Nephron (organoid): ENCODE results near the gene CAMK2N2.
A peak's percentile ranks its signal among the peaks of the same experiment; 100 is the strongest.

Experiments used
- H3K27ac Mint-ChIP-seq, 3 experiments: 2 replicates each; pipeline ENCODE4 v1.8.0; 2020; ENCODE audit warnings: mixed read lengths in 3 of 3, mild to moderate bottlenecking in 2 of 3, moderate library complexity in 1 of 3
- H3K27me3 Mint-ChIP-seq: 2 replicates; pipeline ENCODE4 v1.8.0; 2021; ENCODE audit warnings: low read depth, mild to moderate bottlenecking, moderate library complexity, mixed read lengths
- H3K36me3 Mint-ChIP-seq: 2 replicates; pipeline ENCODE4 v1.8.0; 2020; ENCODE audit warnings: low read depth, mixed read lengths
- H3K4me1 Mint-ChIP-seq: 2 replicates; pipeline ENCODE4 v1.8.0; 2020; ENCODE audit warnings: mixed read lengths
- H3K4me3 Mint-ChIP-seq, 3 experiments: 2 replicates each; pipeline ENCODE4 v1.8.0; 2020; ENCODE audit warnings: mild to moderate bottlenecking in 3 of 3, mixed read lengths in 3 of 3, moderate library complexity in 2 of 3
- H3K9me3 Mint-ChIP-seq: 2 replicates; pipeline ENCODE4 v1.8.0; 2020; ENCODE audit warnings: mixed read lengths
- TF ChIP-seq, protein P1 (sequence below), 3 experiments: fragments of 200-600 bp; sonication (generic); IDR thresholded peaks; one replicate each; pipeline ENCODE4 v1.5.0; 2021; ENCODE audit warnings: antibody characterized with exemption in 3 of 3; ENCODE audit not compliant: unreplicated experiment in 3 of 3

The CAMK2N2 gene

DNA sequence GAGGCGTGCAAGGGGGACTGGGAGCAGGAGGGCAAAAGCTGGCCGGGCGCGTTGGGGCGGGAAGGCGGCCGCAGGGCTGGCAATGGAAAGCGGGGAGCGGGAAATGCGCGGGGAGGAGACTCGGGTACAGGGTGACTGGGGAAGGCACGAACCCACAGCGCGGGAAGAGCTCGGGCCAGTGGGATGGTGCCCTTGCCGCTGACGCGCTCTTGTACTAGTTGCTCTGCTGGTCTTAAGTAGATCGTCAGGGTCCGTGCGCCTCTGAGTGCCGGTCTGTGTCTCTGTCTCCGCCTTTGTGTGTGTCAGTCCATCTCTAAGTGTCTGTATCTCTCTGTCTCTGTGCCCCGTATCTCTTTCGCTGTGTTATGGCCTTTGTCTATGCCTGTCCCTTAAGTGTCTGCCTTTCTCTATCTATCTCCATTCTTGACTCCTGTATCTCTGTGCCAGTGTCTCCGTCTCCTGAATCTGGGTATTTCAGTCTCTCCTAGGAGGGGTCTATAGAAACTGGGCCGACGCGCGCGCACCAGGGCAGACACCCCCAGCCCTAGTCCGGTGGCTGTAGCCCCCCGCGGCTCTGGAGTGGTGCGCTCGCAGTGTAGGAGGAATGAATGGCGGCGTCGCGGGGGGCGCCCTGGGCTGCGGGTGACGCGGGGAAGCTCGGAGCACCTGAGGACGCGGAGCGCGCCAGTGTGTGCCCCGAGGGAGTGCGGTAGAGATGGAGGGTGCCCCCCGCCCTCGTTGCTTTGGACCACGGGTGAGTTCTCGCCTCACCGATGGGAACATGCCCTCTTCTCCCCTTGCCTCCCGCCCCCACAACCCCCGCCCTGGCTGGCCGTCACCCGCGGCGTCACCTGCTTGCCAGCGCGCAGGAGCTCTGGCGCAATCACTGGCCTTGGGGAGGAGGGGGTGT, 756 bp upstream of the CAMK2N2 start:
- H3K4me1 Mint-ChIP-seq, result peaks cover 10% of the 10 kb centered on the region

DNA sequence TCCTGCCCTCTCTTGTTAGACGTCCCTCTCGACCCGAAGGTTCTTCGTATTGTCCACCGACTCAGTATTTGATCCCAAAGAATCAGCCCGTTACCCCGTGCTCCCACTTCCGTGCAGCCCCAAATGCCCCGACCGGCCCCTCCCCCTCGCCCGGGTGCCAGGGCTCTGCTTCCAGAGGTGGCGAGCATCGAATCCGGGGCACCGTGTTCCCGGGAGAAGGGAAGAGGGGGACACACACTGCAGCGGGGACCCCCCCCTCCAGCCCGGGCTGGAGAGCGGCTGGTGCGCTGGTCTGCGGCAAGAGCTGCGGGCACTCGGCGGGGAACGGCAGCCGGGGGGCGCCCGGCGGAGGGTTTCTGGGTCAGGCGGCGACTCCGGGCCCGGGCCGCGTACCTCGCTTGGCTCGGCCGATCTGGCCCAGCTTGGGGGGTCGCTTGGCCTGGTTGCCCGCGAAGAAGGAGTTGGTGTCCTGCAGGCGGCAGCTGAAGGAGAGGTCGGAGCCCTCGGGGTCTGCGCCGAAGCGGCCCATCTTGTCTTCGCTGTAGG, 556 bp downstream of the CAMK2N2 start:
- H3K9me3 Mint-ChIP-seq, result peaks cover 3% of the 10 kb centered on the region
- H3K36me3 Mint-ChIP-seq, result peaks cover 3% of the 10 kb centered on the region
- TF ChIP-seq, protein P1, sequence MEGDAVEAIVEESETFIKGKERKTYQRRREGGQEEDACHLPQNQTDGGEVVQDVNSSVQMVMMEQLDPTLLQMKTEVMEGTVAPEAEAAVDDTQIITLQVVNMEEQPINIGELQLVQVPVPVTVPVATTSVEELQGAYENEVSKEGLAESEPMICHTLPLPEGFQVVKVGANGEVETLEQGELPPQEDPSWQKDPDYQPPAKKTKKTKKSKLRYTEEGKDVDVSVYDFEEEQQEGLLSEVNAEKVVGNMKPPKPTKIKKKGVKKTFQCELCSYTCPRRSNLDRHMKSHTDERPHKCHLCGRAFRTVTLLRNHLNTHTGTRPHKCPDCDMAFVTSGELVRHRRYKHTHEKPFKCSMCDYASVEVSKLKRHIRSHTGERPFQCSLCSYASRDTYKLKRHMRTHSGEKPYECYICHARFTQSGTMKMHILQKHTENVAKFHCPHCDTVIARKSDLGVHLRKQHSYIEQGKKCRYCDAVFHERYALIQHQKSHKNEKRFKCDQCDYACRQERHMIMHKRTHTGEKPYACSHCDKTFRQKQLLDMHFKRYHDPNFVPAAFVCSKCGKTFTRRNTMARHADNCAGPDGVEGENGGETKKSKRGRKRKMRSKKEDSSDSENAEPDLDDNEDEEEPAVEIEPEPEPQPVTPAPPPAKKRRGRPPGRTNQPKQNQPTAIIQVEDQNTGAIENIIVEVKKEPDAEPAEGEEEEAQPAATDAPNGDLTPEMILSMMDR (IDR thresholded peaks at IDR 0.05; ENCODE audit: unreplicated experiment in 3 of 3), result no peak

More for the DNA sequence above, 756 bp upstream of the CAMK2N2 start:
- Mint-ChIP-seq H3K9me3 (peaks cover 5% of the 10 kb centered on the region), H3K27me3 (peaks cover 92% of the 10 kb centered on the region), H3K36me3 (peaks cover 3% of the 10 kb centered on the region), H3K27ac (no peak overlapping the region), H3K4me3 (peak overlapping the region; percentile 80 to 85 (median 82))
- TF ChIP-seq, protein P1 (IDR thresholded peaks at IDR 0.05; ENCODE audit: unreplicated experiment in 3 of 3), result no peak

DNA sequence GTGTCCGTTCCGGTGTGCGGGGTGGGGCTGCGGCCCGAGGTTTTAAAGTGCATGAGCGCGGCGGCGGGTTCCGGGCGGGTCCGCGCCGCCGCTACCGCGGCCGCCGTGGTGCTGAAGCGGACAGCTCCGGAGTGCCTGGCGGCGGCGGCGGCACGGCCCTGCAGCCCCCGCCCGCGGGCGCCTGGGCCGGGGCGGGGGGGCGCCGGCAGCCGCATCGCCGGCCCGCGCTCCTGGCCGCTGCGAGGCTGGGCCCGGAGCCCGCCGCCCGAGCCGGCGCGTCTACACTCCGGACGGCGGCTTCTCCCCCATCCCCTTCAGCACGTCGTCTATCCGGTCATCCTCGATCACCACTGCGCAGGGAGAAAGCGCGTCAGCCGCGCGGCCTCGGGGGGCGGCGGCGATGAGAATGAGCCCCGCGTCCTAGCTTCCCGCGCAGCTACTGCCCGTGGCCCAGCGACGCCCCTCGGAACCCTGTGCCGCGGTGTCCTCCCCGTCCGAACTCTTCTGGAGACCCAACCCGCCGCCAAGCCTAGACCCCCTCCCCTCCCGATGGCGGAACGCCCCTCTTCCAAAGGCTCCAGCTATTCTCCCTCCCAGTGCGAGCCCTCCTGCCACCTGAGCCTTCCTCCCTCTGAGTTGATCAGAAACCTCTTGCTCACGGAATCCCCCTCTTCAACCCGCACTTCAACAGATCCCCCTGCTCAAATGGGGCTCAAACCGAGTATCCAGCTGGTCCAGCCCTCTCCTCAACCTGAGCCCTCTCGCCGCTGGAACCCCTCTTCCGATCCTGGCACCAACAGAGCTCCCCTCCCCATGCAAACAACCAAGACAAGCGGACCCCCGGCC, 1.3 kb downstream of the CAMK2N2 start:
- TF ChIP-seq, protein P1 (IDR thresholded peaks at IDR 0.05; ENCODE audit: unreplicated experiment in 3 of 3), result no peak
- peaks cover 3% of the 10 kb centered on the region for H3K9me3 Mint-ChIP-seq
- no peak overlapping the region for H3K27ac Mint-ChIP-seq
- H3K36me3 Mint-ChIP-seq, result peaks cover 3% of the 10 kb centered on the region
- H3K27me3 Mint-ChIP-seq, result peaks cover 88% of the 10 kb centered on the region
- peak overlapping the region; percentile 77 to 82 (median 82) for H3K4me3 Mint-ChIP-seq
- H3K4me1 Mint-ChIP-seq, result peaks cover 10% of the 10 kb centered on the region

More for the DNA sequence above, 556 bp downstream of the CAMK2N2 start:
- Mint-ChIP-seq H3K27me3 (peaks cover 87% of the 10 kb centered on the region), H3K27ac (no peak overlapping the region), H3K4me3 (peak overlapping the region; percentile 77 to 82 (median 82)), H3K4me1 (peaks cover 10% of the 10 kb centered on the region)

DNA sequence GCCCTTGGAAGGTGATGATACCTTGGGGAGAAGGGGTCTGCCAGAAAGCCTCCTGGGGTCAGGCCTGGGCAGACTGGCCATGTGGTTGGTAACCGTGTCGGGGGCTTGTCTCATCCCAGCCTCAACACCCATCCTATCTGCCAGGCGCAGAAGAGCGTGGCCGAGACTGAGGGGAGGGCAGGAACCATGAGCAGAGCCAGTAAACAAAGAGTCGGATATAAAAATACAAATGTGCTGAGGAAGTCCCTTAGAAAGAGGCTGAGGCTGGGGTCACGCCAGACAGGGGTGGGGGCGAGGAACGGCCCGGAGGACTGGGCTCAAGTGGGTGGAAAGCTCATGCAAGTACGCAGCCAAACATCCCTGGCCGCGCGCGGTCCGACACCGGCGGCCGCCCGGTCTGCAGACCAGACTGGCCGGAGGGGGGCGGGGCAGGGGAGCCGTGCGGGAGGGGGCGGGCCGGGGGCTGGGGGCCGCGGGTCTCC, 1.9 kb downstream of the CAMK2N2 start:
- H3K9me3 Mint-ChIP-seq, result peaks cover 3% of the 10 kb centered on the region
- peaks cover 3% of the 10 kb centered on the region for H3K36me3 Mint-ChIP-seq
- H3K27ac Mint-ChIP-seq, result no peak overlapping the region
- peak overlapping the region; percentile 63 to 81 (median 71) for H3K4me3 Mint-ChIP-seq
- H3K4me1 Mint-ChIP-seq, result peaks cover 10% of the 10 kb centered on the region
- peaks cover 82% of the 10 kb centered on the region for H3K27me3 Mint-ChIP-seq
- TF ChIP-seq, protein P1 (IDR thresholded peaks at IDR 0.05; ENCODE audit: unreplicated experiment in 3 of 3), result no peak

DNA sequence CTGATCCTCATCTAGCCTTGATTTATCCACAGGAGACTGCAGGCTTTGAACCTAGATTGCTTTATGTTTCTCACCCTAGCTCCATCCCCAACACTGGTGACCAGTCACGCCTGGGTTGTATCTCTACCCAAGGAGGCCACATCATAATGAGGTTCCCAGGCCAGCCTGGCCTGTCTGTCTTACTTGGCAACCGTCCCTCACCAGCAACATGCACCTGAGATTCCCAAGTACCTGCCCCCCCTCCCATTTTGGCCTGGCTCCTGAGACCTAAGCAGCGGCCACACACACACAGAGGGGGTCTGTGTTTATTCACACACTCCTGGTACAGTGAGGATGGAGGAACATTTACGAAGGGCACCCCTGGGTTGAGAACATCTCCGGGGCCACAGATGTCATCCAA, 2.4 kb downstream of the CAMK2N2 start:
- TF ChIP-seq, protein P1 (IDR thresholded peaks at IDR 0.05; ENCODE audit: unreplicated experiment in 3 of 3), result no peak
- H3K4me1 Mint-ChIP-seq, result peaks cover 10% of the 10 kb centered on the region
- peaks cover 77% of the 10 kb centered on the region for H3K27me3 Mint-ChIP-seq
- peaks cover 3% of the 10 kb centered on the region for H3K36me3 Mint-ChIP-seq
- no peak overlapping the region for H3K27ac Mint-ChIP-seq
- peaks cover 3% of the 10 kb centered on the region for H3K9me3 Mint-ChIP-seq
- peak overlapping the region in 2 of 3 experiments; percentile 31 to 71 for H3K4me3 Mint-ChIP-seq
